Trophoblast cell (in vitro differentiated cells and primary cell): Measurements from ENCODE around the gene RSAD1.

ENCODE experiments used
- DNase-seq, 2 donors: peaks; one replicate each; pipeline ENCODE4 v3.0.0-alpha.2; 2016
- H2AFZ ChIP-seq: 2 replicates; pipeline ENCODE4 v1.6.1; 2013; ENCODE audit warnings: low read length, moderate library complexity, mild to moderate bottlenecking; ENCODE audit not compliant: insufficient read depth, poor library complexity
- H2AK5ac ChIP-seq: 2 replicates; pipeline ENCODE4 v1.6.1; 2013; ENCODE audit warnings: mild to moderate bottlenecking, low read length
- H2BK120ac ChIP-seq: 2 replicates; pipeline ENCODE4 v1.6.1; 2013; ENCODE audit warnings: low read length, mild to moderate bottlenecking, moderate library complexity; ENCODE audit not compliant: insufficient read depth, poor library complexity
- H2BK12ac ChIP-seq: 2 replicates; pipeline ENCODE4 v1.6.1; 2013; ENCODE audit warnings: mild to moderate bottlenecking, low read length, moderate library complexity
- H2BK5ac ChIP-seq: 2 replicates; pipeline ENCODE4 v1.6.1; 2013; ENCODE audit warnings: low read length, low read depth, moderate library complexity, mild to moderate bottlenecking; ENCODE audit not compliant: poor library complexity
- H3K14ac ChIP-seq: 2 replicates; pipeline ENCODE4 v1.6.1; 2013; ENCODE audit warnings: mild to moderate bottlenecking, low read length
- H3K18ac ChIP-seq: 2 replicates; pipeline ENCODE4 v1.6.1; 2013; ENCODE audit warnings: mild to moderate bottlenecking, low read length
- H3K23ac ChIP-seq: 2 replicates; pipeline ENCODE4 v1.6.1; 2013; ENCODE audit warnings: low read length
- H3K27ac ChIP-seq: 2 replicates; pipeline ENCODE4 v1.5.1; 2013; ENCODE audit warnings: low read depth, mild to moderate bottlenecking, inconsistent platforms, low read length, moderate library complexity
- H3K27me3 ChIP-seq: 2 replicates; pipeline ENCODE4 v1.6.1; 2013; ENCODE audit warnings: inconsistent platforms, mild to moderate bottlenecking, low read length, moderate library complexity; ENCODE audit not compliant: insufficient read depth
- H3K36me3 ChIP-seq, 2 experiments: 1 replicate in 1 of 2; 2 replicates in 1 of 2; pipeline ENCODE4 v1.6.1; 2013; ENCODE audit warnings: low read length in 2 of 2, mild to moderate bottlenecking in 2 of 2, moderate library complexity in 1 of 2; ENCODE audit not compliant: insufficient read depth in 2 of 2, control insufficient read depth in 1 of 2
- H3K4ac ChIP-seq: 2 replicates; pipeline ENCODE4 v1.6.1; 2013; ENCODE audit warnings: low read depth, mild to moderate bottlenecking, low read length, moderate library complexity
- H3K4me1 ChIP-seq, 2 experiments: 1 replicate in 1 of 2; 2 replicates in 1 of 2; pipeline ENCODE4 v1.6.1; 2013; ENCODE audit warnings: low read length in 2 of 2, mild to moderate bottlenecking in 2 of 2, moderate library complexity in 1 of 2; ENCODE audit not compliant: insufficient read depth in 2 of 2, control insufficient read depth in 1 of 2
- H3K4me2 ChIP-seq: 2 replicates; pipeline ENCODE4 v1.6.1; 2013; ENCODE audit warnings: inconsistent platforms, mild to moderate bottlenecking, low read length, moderate library complexity
- H3K4me3 ChIP-seq: 2 replicates; pipeline ENCODE4 v1.5.1; 2013; ENCODE audit warnings: mild to moderate bottlenecking, low read depth, low read length, inconsistent platforms
- H3K79me1 ChIP-seq: one replicate; pipeline ENCODE4 v1.6.1; 2013; ENCODE audit warnings: low read length
- H3K79me2 ChIP-seq: 2 replicates; pipeline ENCODE4 v1.6.1; 2013; ENCODE audit warnings: low read length, mild to moderate bottlenecking; ENCODE audit not compliant: control insufficient read depth, insufficient read depth, poor library complexity
- H3K9ac ChIP-seq: 2 replicates; pipeline ENCODE4 v1.6.1; 2013; ENCODE audit warnings: mild to moderate bottlenecking, low read length
- H3K9me3 ChIP-seq: 2 replicates; pipeline ENCODE4 v1.6.1; 2013; ENCODE audit warnings: low read depth, mild to moderate bottlenecking, control low read depth, inconsistent platforms, low read length; ENCODE audit not compliant: insufficient read depth
- H4K12ac ChIP-seq: 2 replicates; pipeline ENCODE4 v1.6.1; 2013; ENCODE audit warnings: low read depth, mild to moderate bottlenecking, low read length, moderate library complexity
- H4K8ac ChIP-seq: 2 replicates; pipeline ENCODE4 v1.6.1; 2013; ENCODE audit warnings: low read depth, mild to moderate bottlenecking, low read length, moderate library complexity
- H4K91ac ChIP-seq: one replicate; pipeline ENCODE4 v1.6.1; 2013; ENCODE audit warnings: low read depth, mild to moderate bottlenecking, low read length, moderate library complexity
- WGBS: extraction: QIAGEN DNeasy Blood & Tissue Kit; methylation state at CpG from one replicate; pipeline ENCODE4 v1.1.7; 2013; ENCODE audit warnings: missing lambda C conversion rate; ENCODE audit not compliant: insufficient read length, insufficient coverage; ENCODE audit errors: extremely low coverage; 5-methylcytosine and 5-hydroxymethylcytosine counted together

The RSAD1 gene

GRCh38 chr17:50482516-50482915, 3.9 kb downstream of the RSAD1 start:
- Histone ChIP-seq H3K79me1 (peaks cover 1% of the 10 kb centered on the region), H2AK5ac (no peak overlapping the region), H4K12ac (no peak overlapping the region), H2AFZ (no peak overlapping the region), H3K9me3 (no peaks in the 10 kb centered on the region), H4K8ac (no peak overlapping the region), H3K14ac (no peak overlapping the region), H3K4me3 (no peak overlapping the region), H2BK5ac (no peak overlapping the region), H3K4me2 (no peak overlapping the region), H2BK12ac (no peak overlapping the region), H3K4me1 (peaks cover 4 to 9% of the 10 kb centered on the region in 2 experiments), H3K9ac (no peak overlapping the region), H3K4ac (no peak overlapping the region), H3K36me3 (peaks cover 21 to 23% of the 10 kb centered on the region in 2 experiments), H3K27me3 (no peaks in the 10 kb centered on the region), H3K79me2 (peaks cover 4% of the 10 kb centered on the region), H3K27ac (no peak overlapping the region), H2BK120ac (no peak overlapping the region), H3K18ac (no peak overlapping the region), H4K91ac (no peak overlapping the region), H3K23ac (no peak overlapping the region)
- peak; percentile 93 to 98 for DNase-seq
- WGBS = no CpG with 5 or more reads among the region's 7 CpGs

- Histone ChIP-seq H3K27me3 (no peaks in the 10 kb centered on the region), H3K4me1 (peaks cover 4% of the 10 kb centered on the region in 2 experiments), H4K91ac (no peak overlapping the region), H2AK5ac (no peak overlapping the region), H3K9me3 (no peaks in the 10 kb centered on the region), H3K9ac (no peak overlapping the region), H3K4me3 (no peak overlapping the region), H3K23ac (no peak overlapping the region), H4K12ac (no peak overlapping the region), H2BK12ac (no peak overlapping the region), H3K18ac (no peak overlapping the region), H3K4me2 (no peak overlapping the region), H4K8ac (no peak overlapping the region), H2BK120ac (no peak overlapping the region), H3K79me2 (peaks cover 4% of the 10 kb centered on the region), H3K4ac (no peak overlapping the region), H3K36me3 (peaks cover 21 to 23% of the 10 kb centered on the region in 2 experiments), H3K14ac (no peak overlapping the region), H2AFZ (no peak overlapping the region), H3K79me1 (peaks cover 1% of the 10 kb centered on the region), H2BK5ac (no peak overlapping the region), H3K27ac (no peak overlapping the region)
- WGBS = no CpG with 5 or more reads among the region's 5 CpGs
- DNase-seq = no peak
Measured at GRCh38 chr17:50483266-50483665, 4.6 kb downstream of the RSAD1 start.

GRCh38 chr17:50484386-50485155, 5.9 kb downstream of the RSAD1 start:
- H2AK5ac ChIP-seq = no peak overlapping the region
- no peak overlapping the region for H4K12ac ChIP-seq
- H3K9me3 ChIP-seq = no peaks in the 10 kb centered on the region
- peak overlapping the region; percentile 30 for H3K9ac ChIP-seq
- no peak overlapping the region for H2BK5ac ChIP-seq
- H3K4me1 ChIP-seq = peaks cover 1% of the 10 kb centered on the region in 2 experiments
- H3K4me3 ChIP-seq = peak overlapping the region; percentile 4
- no peak overlapping the region for H3K23ac ChIP-seq
- no CpG with 5 or more reads among the region's 11 CpGs for WGBS
- no peaks in the 10 kb centered on the region for H3K27me3 ChIP-seq
- H3K36me3 ChIP-seq = peaks cover 21 to 23% of the 10 kb centered on the region in 2 experiments
- H4K91ac ChIP-seq = no peak overlapping the region
- no peak overlapping the region for H4K8ac ChIP-seq
- no peak overlapping the region for H3K14ac ChIP-seq
- no peak overlapping the region for H2BK12ac ChIP-seq
- no peak for DNase-seq
- no peak overlapping the region for H3K4ac ChIP-seq
- no peak overlapping the region for H3K27ac ChIP-seq
- no peak overlapping the region for H2BK120ac ChIP-seq
- no peak overlapping the region for H3K18ac ChIP-seq
- no peaks in the 10 kb centered on the region for H3K79me1 ChIP-seq
- no peak overlapping the region for H3K4me2 ChIP-seq
- H2AFZ ChIP-seq = no peak overlapping the region
- H3K79me2 ChIP-seq = no peaks in the 10 kb centered on the region

GRCh38 chr17:50487213-50488096, 8.8 kb downstream of the RSAD1 start:
- no peak overlapping the region for H2AFZ ChIP-seq
- WGBS = no CpG with 5 or more reads among the region's 17 CpGs
- no peak overlapping the region for H3K4me2 ChIP-seq
- no peak overlapping the region for H3K27ac ChIP-seq
- no peak overlapping the region for H3K4me3 ChIP-seq
- H3K9me3 ChIP-seq = no peaks in the 10 kb centered on the region
- H3K79me1 ChIP-seq = no peaks in the 10 kb centered on the region
- no peaks in the 10 kb centered on the region for H3K79me2 ChIP-seq
- H4K12ac ChIP-seq = no peak overlapping the region
- H3K4me1 ChIP-seq = no peaks in the 10 kb centered on the region
- no peak overlapping the region for H3K4ac ChIP-seq
- H2BK5ac ChIP-seq = no peak overlapping the region
- H3K36me3 ChIP-seq = peaks cover 15 to 18% of the 10 kb centered on the region in 2 experiments
- no peak overlapping the region for H2BK12ac ChIP-seq
- no peak overlapping the region for H3K14ac ChIP-seq
- no peaks in the 10 kb centered on the region for H3K27me3 ChIP-seq
- DNase-seq = no peak
- H4K8ac ChIP-seq = no peak overlapping the region
- H3K9ac ChIP-seq = no peak overlapping the region
- no peak overlapping the region for H3K23ac ChIP-seq
- H2AK5ac ChIP-seq = no peak overlapping the region
- no peak overlapping the region for H3K18ac ChIP-seq
- no peak overlapping the region for H4K91ac ChIP-seq
- H2BK120ac ChIP-seq = no peak overlapping the region
